HG03457 (cell line): ENCODE measurements around the gene TGFB2.

Source experiments
- ATAC-seq: cut with Tn5 transposase; IDR thresholded peaks from one replicate; pipeline ENCODE4 v1.9.1; 2021; ENCODE audit warnings: moderate number of reproducible peaks; ENCODE audit not compliant: unreplicated experiment

Gene TGFB2

GRCh38 chr1:218480588-218481099 is 135.5 kb downstream of the TGFB2 start:
- no peak for ATAC-seq

- no peak for ATAC-seq
These were observed 136.1 kb downstream of the TGFB2 start for GRCh38 chr1:218481116-218481775.

DNA sequence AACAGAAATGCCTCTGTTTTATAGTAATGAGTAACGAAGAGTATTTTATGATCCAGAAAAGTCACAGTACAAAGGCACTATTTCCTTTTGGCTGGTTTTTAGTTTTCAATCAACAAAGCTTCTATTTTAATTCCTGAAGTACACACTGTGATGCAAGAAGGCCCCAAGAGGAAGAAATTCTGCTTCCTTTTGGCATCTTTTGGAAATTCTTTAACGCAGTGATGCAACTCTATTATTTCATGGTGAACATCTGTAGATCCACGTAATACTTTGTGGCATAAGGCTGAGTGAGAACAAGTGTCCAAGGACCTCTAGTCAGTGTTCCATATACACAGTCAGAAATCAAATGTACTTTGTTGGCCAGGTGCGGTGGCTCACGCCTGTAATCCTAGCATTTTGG is 137.5 kb downstream of the TGFB2 start:
- no peak for ATAC-seq

DNA sequence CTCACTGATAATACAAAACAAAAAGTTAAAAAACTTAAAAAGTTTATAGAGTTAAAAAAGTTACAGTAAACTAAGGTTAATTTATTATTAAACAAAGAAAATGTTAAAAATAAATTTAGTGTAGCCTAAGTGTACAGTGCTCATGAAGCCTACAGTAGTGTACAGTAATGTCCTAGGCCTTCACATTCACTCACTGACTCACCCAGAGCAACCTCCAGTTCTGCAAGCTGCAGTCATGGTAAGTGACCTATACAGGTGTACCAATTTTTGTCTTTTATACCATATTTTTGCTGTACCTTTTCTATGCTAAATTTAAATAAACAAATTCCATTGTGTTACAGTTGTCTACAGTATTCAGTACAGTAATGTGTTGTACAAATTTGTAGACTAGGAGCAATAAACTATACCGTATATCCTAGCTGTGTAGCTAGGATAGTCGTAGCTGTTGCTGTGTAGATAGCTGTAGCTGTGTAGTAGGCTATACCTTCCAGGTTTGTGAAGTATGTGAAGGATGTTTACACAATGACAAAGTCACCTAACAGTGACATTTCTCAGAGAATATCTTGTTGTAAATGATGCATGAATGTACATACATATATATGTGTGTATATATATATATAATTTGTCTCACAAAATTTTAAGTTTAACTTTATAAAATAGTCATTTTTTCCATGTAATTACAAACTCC is 140.2 kb downstream of the TGFB2 start:
- ATAC-seq: no peak

GRCh38 chr1:218488531-218488930 is 143.4 kb downstream of the TGFB2 start:
- no peak for ATAC-seq

GRCh38 chr1:218488986-218489385 is 143.8 kb downstream of the TGFB2 start:
- ATAC-seq: no peak

- no peak for ATAC-seq
These were observed 145.3 kb downstream of the TGFB2 start for GRCh38 chr1:218490406-218490922.

GRCh38 chr1:218492874-218493273 is 147.7 kb downstream of the TGFB2 start:
- no peak for ATAC-seq

GRCh38 chr1:218493986-218494385 is 148.8 kb downstream of the TGFB2 start:
- ATAC-seq: no peak
